Daoy (cell line): ENCODE data around the gene PCBD2. TPM values are rescaled to one million over a fixed set of nuclear protein-coding genes. Genes with fewer than 3 reads are reported as not detected.
"Not testable (repeated sequence)": the region's sequence is repeated elsewhere in the genome, so short reads cannot be mapped to it uniquely, and the experiment has no call there.

Experiments used
- DNase-seq: peaks from one replicate; pipeline ENCODE4 v3.0.0-alpha.2; 2015; ENCODE audit warnings: low read depth
- total RNA-seq: library from RNA; depleted of rRNA; stranded (reverse); fragments of >200 nt; shearing (Covaris generic); gene quantifications from 2 replicates; pipeline ENCODE4 v1.2.3, GENCODE V29; 2014; rRNA removed

Gene PCBD2
- total RNA-seq, result 3.7 and 8.7 TPM in 2 replicates

DNA sequence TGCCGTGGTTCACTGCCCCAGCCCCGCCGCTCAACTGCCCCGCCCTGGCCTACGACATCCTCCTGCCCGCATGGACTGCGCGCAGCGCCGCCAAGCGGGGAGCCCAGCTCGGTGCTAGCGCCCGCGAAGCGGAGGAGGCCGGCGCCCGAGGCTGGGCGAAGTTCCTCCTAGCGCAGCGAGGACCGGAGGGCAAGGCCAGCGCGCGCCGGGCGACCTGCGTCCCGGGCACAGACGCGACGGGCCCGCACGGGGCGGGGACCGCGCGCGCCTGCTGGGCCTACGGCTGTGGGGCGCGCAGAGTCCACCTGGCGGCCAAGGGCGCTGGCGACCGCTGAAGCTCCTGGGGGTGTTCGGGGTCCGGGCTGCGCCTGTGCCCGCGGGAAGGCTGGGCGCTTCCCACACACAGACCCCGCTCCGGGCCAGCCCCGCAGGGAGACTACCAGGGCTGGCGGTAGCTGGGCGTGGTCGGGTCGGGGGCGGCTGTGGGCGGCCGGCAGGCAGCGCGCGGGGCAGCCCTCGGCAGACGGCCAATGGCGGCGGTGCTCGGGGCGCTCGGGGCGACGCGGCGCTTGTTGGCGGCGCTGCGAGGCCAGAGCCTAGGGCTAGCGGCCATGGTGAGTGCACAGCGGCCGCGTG is at the start of gene PCBD2:
TSS of gene PCBD2 (plus strand) at position 522 of the 636 bp plus-strand sequence. CDS start at position 531, 9 bp downstream.
- DNase-seq, result peak; percentile 96

DNA sequence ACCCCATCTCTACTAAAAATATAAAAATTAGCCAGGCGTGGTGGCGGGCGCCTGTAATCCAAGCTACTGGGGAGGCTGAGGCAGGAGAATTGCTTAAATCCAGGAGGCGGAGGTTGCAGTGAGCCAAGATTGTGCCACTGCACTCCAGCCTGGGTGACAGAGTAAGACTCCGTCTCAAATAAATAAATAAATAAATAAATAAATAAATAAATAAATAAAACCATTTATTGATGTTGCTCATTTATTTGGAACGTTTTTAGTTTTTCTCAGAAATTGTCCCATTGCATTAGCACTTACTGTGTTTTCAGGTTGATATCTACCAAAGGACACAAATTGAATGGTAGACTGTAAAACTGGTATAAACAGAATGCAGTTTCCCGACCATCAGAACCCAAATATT is 48.5 kb upstream of the PCBD2 start:
- not testable (repeated sequence) for DNase-seq

- DNase-seq, result no peak
Measured at GRCh38 chr5:134857401-134857800, 47.5 kb upstream of the PCBD2 start.

GRCh38 chr5:134864707-134865106 is 40.2 kb upstream of the PCBD2 start:
- DNase-seq, result no peak

DNA sequence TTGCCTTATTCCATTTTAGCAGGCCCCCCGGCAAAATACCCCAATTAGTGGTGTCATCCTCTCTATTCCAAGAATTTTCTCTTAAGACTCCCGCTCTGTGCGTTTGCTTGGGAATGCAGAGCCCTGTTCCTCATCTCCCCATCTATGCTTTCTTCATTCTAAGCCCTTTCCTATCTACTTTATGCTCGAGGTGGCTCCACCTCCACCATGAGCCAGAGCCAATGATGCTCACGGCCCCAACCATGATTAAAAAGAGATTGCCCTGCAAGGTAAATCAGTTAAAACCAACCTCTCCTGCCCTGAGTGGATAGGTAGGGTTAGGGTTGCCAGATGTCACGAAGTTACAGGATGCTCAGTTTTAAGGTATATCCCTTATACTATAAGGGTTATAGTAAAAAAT is 31.4 kb upstream of the PCBD2 start:
- DNase-seq, result no peak

GRCh38 chr5:134873987-134874830 is 30.7 kb upstream of the PCBD2 start, which contains the start of gene TXNDC15:
Gene TXNDC15, plus strand, starts transcription at chr5:134874371. Its CDS starts 57 bp downstream, at chr5:134874428.
- peak; percentile 90 for DNase-seq

DNA sequence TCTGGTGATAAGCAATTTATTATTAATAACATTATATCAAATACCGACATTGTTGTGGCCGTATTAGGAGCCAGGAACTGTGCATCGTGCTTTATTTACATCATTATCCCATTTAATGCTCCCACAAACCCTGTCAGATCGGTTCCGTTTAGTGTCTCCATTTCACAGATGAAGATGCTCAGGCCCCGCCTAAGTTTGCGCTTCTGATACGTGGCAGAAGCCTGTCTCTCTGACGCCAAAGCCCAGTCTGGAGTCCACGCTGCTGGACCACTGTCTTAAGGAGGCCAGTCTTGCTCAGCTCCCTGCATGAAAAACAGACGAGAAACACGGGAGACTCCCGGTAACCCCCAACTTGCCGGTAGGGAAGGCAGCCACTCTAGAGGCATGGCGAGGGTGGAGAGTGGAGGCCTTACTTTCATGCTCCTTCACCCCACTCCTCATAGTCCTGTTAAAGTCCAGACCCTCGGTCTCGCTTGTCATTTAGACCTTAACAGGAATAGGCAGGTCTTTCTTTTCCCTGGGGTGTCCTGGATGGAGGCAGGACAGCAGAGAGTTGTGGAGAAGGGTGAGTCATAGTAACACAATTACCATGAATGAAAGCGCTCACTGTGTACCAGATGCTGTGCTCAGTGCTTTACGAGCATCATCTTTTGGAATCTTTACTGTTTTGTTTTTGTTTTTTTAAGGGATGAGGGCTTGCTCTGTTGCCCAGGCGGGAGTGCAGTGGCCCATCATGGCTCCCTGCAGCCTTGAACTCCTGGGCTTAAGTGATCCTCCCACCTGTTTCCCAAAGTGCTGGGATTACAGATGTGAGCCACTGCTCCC is 29.9 kb upstream of the PCBD2 start:
- DNase-seq, result peak; percentile 70

DNA sequence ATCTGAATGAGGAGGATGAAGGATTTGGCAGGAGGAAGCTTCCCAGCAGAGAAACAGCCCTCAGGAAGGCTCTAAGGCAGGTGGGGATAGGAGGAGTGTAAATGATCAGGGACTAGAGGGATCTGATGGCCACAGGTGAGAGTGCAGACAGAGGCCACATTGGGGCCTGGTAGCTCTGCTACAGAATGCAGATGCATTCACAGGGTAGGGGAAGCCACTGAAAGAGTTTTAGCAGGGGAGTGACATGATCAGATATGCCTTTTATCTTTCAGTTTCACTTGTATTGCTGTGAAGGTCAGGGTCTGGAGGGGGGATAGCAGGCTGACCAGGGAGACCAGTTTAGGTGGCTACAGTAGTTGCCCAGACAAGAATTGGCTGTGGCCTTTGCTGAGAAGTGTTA is 27.8 kb upstream of the PCBD2 start:
- no peak for DNase-seq

GRCh38 chr5:134878403-134878802 is 26.5 kb upstream of the PCBD2 start:
- no peak for DNase-seq

DNA sequence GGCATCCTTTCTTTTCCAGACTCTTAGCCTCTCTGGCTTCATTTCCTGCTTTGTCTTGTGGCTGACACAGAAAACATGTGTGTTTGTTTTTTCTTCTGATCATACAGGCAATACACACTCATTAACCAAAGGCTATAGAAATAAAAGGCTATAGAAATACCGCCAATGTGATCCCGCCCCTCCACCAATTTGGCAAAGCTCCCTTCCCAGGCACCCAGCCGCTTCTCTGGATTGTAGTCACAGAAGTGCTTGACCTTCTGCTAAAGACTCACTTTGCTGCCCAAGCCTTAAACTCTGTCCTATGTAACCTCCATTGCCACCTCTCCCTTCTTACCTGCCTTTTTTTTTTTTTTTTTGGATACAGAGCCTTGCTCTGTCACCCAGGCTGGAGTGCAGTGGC is 25.5 kb upstream of the PCBD2 start:
- DNase-seq, result no peak

DNA sequence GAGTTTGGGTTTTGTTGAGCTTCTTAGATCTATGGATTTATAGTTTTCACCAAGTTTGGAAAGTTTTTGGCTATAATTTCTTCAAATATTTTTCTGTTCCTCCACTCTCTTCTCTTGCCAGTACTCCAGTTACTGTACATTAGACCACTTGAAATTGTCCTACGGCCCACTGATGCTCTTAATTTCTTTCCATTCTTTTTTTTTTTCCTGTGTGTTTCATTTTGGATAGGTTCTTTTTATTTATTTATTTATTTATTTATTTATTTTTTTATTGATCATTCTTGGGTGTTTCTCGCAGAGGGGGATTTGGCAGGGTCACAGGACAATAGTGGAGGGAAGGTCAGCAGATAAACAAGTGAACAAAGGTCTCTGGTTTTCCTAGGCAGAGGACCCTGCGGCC is 24.0 kb upstream of the PCBD2 start:
- DNase-seq, result not testable (repeated sequence)

- DNase-seq, result not testable (repeated sequence)
Measured at GRCh38 chr5:134881711-134882110, 23.2 kb upstream of the PCBD2 start.

DNA sequence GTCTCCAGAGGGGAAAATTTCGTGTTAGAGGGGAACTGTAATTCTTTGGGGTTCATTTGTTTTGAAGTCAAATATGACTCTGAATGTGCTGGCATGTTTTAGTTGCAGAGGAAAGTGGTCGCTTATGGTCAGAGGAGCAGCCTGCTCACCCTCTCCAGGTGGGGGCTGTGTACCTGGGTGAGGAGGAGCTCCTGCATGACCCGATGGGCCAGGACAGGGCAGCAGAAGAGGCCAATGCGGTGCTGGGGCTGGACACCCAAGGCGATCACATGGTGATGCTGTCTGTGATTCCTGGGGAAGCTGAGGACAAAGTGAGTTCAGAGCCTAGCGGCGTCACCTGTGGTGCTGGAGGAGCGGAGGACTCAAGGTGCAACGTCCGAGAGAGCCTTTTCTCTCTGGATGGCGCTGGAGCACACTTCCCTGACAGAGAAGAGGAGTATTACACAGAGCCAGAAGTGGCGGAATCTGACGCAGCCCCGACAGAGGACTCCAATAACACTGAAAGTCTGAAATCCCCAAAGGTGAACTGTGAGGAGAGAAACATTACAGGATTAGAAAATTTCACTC is 17.3 kb upstream of the PCBD2 start:
- no peak for DNase-seq

GRCh38 chr5:134889335-134889734 is 15.6 kb upstream of the PCBD2 start:
- DNase-seq, result no peak

DNA sequence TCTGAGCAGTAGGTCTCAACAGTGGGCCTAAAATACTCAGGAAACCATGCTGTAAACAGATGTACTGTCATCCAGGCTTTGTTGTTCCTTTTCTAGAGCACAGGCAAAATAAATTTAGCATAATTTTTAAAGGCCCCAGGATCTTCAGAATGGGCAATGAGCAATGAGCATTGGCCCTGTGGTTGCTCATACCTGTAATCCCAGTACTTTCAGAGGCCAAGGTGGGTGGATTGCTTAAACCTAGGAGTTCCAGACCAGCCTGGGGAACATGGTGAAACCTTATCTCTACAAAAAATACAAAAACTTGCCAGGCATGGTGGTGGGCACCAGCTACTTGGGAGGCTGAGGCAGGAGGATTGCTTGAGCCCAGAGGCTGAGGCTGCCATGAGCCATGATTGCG is 13.5 kb upstream of the PCBD2 start:
- no peak for DNase-seq

DNA sequence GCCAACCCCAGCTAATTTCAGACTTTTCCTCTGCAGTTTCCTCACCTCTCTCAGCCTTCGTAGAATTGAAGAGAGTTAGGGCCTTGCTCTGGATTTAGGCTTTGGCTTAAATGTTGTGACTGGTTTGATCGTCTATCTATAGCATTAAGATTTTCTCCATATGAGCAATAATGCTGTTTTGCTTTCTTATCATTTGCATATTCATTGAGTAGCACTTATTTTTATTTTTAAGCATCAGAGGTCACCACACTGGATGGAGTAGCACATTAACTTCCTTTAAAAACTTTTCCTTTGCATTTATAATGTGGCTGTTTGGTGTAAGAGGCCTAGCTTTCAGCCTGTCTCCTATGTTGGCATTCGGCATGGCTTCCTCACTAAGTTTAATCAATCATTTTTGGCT is 12.6 kb upstream of the PCBD2 start:
- no peak for DNase-seq

GRCh38 chr5:134892926-134893325 is 12.0 kb upstream of the PCBD2 start:
- no peak for DNase-seq

DNA sequence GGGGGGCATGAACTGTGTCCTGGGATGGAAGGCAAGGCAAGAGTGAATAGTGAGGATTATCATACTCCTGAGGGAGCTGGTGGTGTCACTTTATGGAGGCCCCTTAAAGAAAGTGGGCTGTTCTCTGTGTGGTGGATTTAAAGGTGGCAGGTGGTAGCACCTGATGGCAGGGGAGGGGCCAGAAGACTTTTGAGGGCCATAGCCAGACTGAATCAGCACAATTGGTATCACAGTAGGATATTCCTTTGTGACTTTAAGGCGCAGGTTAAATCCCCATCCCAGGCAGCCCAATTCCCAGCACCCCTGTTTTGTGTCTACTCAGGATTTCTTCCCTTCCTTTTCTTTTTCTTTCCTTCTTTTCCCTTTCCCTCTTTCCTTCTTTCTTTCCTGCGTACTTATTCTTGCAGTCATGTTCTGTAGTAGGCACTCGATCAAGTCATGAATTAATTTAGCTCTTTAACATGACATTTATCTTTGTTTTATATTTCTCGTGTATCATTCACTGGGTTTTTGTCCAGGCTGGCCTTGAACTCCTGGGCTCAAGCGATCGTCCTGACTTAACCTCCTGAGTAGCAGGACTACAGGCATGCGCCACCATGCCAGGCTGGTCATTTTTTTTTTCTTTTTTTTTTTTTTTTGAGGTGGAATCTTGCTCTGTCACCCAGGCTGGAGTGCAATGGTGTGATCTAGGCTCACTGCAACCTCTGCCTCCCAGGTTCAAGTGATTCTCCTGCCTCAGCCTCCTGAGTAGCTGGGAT is 11.0 kb upstream of the PCBD2 start:
- DNase-seq, result no peak

DNA sequence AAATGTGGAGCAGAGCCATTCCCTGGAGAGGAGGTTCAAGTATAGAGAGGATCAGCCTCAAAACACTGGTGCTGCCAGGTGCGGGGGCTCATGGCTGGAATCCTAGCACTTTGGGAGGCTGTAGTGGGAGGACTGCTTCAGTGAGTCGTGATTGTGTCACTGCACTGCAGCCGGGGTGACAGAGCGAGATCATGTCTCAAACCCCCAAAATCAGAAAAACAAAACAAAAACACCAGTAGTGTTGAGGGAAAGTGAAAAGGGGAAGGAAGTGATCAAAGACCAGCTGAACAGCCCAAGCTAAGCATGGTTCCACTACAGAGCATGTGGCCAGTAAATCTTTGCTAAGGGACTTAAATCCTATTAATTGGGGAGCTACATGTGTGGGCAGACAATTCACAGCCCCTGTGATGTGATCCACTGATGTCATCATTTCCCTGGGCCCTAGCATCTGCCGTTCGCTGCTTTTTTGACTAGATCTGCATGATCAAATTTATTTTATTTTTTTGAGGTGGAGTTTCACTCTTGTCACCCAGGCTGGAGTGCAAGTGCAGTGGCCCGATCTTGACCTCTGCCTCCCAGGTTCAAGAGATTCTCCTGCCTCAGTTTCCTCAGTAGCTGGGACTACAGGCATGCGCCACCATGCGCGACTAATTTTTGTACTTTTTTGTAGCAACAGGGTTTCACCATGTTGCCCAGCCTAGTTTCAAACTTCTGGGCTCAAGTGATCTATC is 2.7 kb upstream of the PCBD2 start:
- DNase-seq, result no peak

GRCh38 chr5:134905246-134905996 is 490 bp downstream of the PCBD2 start:
- peak; percentile 73 for DNase-seq
